GM12878 (cell line): ENCODE measurements around the gene ZMIZ1.

Experiments
- ESRRA ChIP-seq: IDR thresholded peaks from 2 replicates; pipeline ENCODE4 v1.6.1; 2012; ENCODE audit warnings: mild to moderate bottlenecking, low read length, improper control_type of control experiment
- HDGF ChIP-seq: fragments of 450-650 bp; IDR thresholded peaks from 2 replicates; pipeline ENCODE4 v1.6.1; 2016; ENCODE audit warnings: antibody characterized with exemption
- LARP7 ChIP-seq: fragments of 450-650 bp; IDR thresholded peaks from 2 replicates; pipeline ENCODE4 v1.6.1; 2017; ENCODE audit warnings: mild to moderate bottlenecking
- POLR2A ChIP-seq: IDR thresholded peaks from 2 replicates; pipeline ENCODE4 v1.6.1; 2011; ENCODE audit warnings: low read depth, mild to moderate bottlenecking, low read length
- POLR2AphosphoS5 ChIP-seq: IDR thresholded peaks from 2 replicates; pipeline ENCODE4 v1.6.1; 2011; ENCODE audit warnings: mild to moderate bottlenecking, low read length, inconsistent platforms
- POU2F2 ChIP-seq: IDR thresholded peaks from 3 replicates; pipeline ENCODE4 v1.6.1; 2011; ENCODE audit warnings: low read depth, mild to moderate bottlenecking, low read length, borderline replicate concordance
- RFX5 ChIP-seq: IDR thresholded peaks from 2 replicates; pipeline ENCODE4 v1.6.1; 2011; ENCODE audit warnings: low read depth, low read length, improper control_type of control experiment
- SIN3A ChIP-seq: IDR thresholded peaks from 2 replicates; pipeline ENCODE4 v1.6.1; 2012; ENCODE audit warnings: low read depth, low read length, improper control_type of control experiment
- TAF1 ChIP-seq: IDR thresholded peaks from 2 replicates; pipeline ENCODE4 v1.6.1; 2011; ENCODE audit warnings: mild to moderate bottlenecking, low read depth, low read length, borderline replicate concordance
- TF ChIP-seq, protein P1 (sequence below), 3 experiments: IDR thresholded peaks in 2 of 3; conservative IDR thresholded peaks in 1 of 3; 2 replicates each; pipeline ENCODE4 v1.5.1; 2011; ENCODE audit warnings: low read depth in 3 of 3, low read length in 3 of 3, mild to moderate bottlenecking in 3 of 3, control low read depth in 2 of 3, moderate library complexity in 2 of 3, inconsistent platforms in 1 of 3, mixed read lengths in 1 of 3; ENCODE audit not compliant: control insufficient read depth in 2 of 3, insufficient read depth in 1 of 3; ENCODE audit errors: extremely low read depth in 1 of 3

GRCh38 chr10:79315602-79315920, 246.8 kb downstream of the ZMIZ1 start:
- no peak for TF ChIP-seq POLR2AphosphoS5
- TF ChIP-seq LARP7 = no peak
- TF ChIP-seq, protein P1, sequence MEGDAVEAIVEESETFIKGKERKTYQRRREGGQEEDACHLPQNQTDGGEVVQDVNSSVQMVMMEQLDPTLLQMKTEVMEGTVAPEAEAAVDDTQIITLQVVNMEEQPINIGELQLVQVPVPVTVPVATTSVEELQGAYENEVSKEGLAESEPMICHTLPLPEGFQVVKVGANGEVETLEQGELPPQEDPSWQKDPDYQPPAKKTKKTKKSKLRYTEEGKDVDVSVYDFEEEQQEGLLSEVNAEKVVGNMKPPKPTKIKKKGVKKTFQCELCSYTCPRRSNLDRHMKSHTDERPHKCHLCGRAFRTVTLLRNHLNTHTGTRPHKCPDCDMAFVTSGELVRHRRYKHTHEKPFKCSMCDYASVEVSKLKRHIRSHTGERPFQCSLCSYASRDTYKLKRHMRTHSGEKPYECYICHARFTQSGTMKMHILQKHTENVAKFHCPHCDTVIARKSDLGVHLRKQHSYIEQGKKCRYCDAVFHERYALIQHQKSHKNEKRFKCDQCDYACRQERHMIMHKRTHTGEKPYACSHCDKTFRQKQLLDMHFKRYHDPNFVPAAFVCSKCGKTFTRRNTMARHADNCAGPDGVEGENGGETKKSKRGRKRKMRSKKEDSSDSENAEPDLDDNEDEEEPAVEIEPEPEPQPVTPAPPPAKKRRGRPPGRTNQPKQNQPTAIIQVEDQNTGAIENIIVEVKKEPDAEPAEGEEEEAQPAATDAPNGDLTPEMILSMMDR (IDR thresholded peaks at IDR 0.05 in 2 of 3, conservative IDR thresholded peaks at IDR 0.05 in 1 of 3; ENCODE audit: control insufficient read depth in 2 of 3, extremely low read depth in 1 of 3, insufficient read depth in 1 of 3, low read depth in 3 of 3, low read length in 3 of 3) = no peak
- TF ChIP-seq HDGF = no peak
- no peak for TF ChIP-seq ESRRA
- TF ChIP-seq POU2F2 = no peak
- no peak for TF ChIP-seq SIN3A
- TF ChIP-seq RFX5 = no peak
- no peak for TF ChIP-seq POLR2A
- no peak for TF ChIP-seq TAF1
